ENCODE results near the gene LST1.

GRCh38 chr6:31610968-31611367 lies 24.9 kb downstream of the LST1 start:
- TF ChIP-seq POU6F1 (CRISPR knock-in tag; IDR thresholded peaks at IDR 0.05; ENCODE audit: borderline replicate concordance, low read depth) (no peak), CREB5 (CRISPR knock-in tag; IDR thresholded peaks at IDR 0.05; ENCODE audit: low read depth) (no peak), SNAI2 (CRISPR knock-in tag; IDR thresholded peaks at IDR 0.05) (no peak), GLIS3 (CRISPR knock-in tag; IDR thresholded peaks at IDR 0.05) (no peak), ZNF8 (CRISPR knock-in tag; IDR thresholded peaks at IDR 0.05) (no peak), BACH2 (CRISPR knock-in tag; IDR thresholded peaks at IDR 0.05; ENCODE audit: borderline replicate concordance) (no peak), CSDC2 (CRISPR knock-in tag; IDR thresholded peaks at IDR 0.05) (no peak), RARB (CRISPR knock-in tag; IDR thresholded peaks at IDR 0.05) (no peak)

All from SK-N-SH treated with all-trans-retinoic acid at 6 μM for 48 hours (cell line).